ENCODE data around the gene SUGCT. TPM values are rescaled to one million over a fixed set of nuclear protein-coding genes. Genes with fewer than 3 reads are reported as not detected.

Gene SUGCT
- total RNA-seq, 6 donors from 2014 or later = 1.4 to 3.1 (median 1.7) TPM; not detected in 1

DNA sequence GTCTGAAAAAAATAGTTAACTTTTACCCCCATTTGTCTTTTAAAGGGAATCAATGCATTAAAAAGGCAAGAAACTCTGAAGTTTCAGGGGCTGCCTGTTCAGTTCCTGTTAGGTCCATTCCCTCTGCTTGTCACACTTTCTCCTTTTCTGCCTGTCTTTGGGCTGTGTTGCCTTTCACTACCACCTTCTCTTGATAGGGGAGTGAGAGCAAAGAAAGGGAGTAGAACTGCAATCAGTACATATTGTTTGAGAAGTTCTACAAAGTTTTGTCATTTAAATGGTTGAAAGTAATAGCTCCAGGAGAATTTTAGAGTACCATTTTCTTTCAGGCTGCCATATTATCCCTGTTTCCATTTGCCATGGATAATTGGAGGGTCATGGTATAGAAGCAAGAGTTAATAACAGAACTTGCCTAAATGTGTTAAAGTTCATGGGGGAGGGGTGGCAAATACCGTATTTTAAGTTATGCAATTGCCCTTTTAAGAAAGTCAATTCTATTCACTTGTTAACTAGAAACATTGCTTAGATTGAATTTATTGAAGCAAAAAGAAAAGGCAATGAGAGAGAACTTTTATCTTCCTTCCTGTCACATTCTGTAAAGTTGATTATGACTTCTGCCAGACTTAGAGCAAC is 39.0 kb upstream of the SUGCT start:
- no peak for ATAC-seq (ENCODE audit: low FRiP score in 2 of 2)
- DNase-seq = no peak
- no peak overlapping the region for H3K4me3 ChIP-seq
- TF ChIP-seq POLR2A (IDR thresholded peaks at IDR 0.05) = no peak
- TF ChIP-seq, protein P1, sequence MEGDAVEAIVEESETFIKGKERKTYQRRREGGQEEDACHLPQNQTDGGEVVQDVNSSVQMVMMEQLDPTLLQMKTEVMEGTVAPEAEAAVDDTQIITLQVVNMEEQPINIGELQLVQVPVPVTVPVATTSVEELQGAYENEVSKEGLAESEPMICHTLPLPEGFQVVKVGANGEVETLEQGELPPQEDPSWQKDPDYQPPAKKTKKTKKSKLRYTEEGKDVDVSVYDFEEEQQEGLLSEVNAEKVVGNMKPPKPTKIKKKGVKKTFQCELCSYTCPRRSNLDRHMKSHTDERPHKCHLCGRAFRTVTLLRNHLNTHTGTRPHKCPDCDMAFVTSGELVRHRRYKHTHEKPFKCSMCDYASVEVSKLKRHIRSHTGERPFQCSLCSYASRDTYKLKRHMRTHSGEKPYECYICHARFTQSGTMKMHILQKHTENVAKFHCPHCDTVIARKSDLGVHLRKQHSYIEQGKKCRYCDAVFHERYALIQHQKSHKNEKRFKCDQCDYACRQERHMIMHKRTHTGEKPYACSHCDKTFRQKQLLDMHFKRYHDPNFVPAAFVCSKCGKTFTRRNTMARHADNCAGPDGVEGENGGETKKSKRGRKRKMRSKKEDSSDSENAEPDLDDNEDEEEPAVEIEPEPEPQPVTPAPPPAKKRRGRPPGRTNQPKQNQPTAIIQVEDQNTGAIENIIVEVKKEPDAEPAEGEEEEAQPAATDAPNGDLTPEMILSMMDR (IDR thresholded peaks at IDR 0.05) = no peak
- no peak for TF ChIP-seq POLR2AphosphoS5 (IDR thresholded peaks at IDR 0.05)
- no peak for TF ChIP-seq EP300 (IDR thresholded peaks at IDR 0.05)
- H3K4me1 ChIP-seq = no peaks in the 10 kb centered on the region
- WGBS, 2 donors = 30 to 33% methylated on average over 1 of the region's 1 CpG
- H3K27me3 ChIP-seq = no peaks in the 10 kb centered on the region
- no peak overlapping the region for H3K27ac ChIP-seq
- H3K9me3 ChIP-seq = no peaks in the 10 kb centered on the region
- H3K36me3 ChIP-seq = peaks cover 0 to 53% (median 34%) of the 10 kb centered on the region in 4 donors

DNA sequence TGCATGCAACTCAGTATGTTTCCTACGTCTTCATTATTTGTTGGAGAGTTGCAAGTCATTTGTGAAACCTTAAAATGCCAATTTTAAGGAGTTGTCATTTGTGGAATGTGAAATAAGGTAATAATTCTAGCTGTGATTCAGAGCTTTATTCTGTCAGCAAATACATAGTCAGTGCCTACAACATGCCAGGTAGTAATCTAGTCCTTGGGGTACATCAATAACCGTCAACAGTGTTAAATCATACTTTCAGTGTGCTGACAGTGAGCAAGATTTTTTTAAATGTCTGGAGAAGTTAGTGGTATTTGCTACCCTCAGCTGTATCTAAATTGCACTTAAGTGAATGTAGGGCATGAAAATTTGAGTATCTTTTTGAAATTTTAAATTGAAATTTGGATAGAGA is 37.1 kb upstream of the SUGCT start:
- Histone ChIP-seq H3K27ac (no peak overlapping the region), H3K27me3 (no peaks in the 10 kb centered on the region), H3K36me3 (peaks cover 0 to 37% (median 27%) of the 10 kb centered on the region in 4 donors), H3K4me1 (no peaks in the 10 kb centered on the region), H3K9me3 (no peaks in the 10 kb centered on the region), H3K4me3 (no peak overlapping the region)
- ATAC-seq (ENCODE audit: low FRiP score in 2 of 2) (no peak), DNase-seq (no peak)
- TF ChIP-seq EP300 (IDR thresholded peaks at IDR 0.05) (no peak), POLR2A (IDR thresholded peaks at IDR 0.05) (no peak), POLR2AphosphoS5 (IDR thresholded peaks at IDR 0.05) (no peak)
- TF ChIP-seq, protein P1 (IDR thresholded peaks at IDR 0.05) = no peak
- WGBS, 2 donors = 81 to 87% methylated on average over 2 of the region's 2 CpGs

DNA sequence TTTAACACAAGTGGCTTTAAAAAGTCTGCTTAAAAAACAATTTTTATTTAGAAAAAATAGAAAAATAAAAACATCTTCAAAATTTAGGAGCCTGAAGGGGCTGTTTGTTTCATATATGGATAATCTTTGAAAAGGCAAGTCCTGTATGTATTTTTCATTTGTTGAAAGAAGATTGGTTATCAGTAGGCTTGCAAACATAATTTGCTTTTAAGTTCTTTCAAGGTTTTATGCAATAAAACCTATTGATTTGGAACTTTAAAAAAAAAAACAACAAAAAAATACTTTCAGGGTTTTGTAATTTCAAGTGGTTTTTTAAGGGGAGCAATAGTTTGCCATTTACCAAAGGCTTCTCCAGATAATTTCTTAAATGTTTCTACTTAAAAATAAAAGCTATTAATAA is 36.0 kb upstream of the SUGCT start:
- no peak for ATAC-seq (ENCODE audit: low FRiP score in 2 of 2)
- no peaks in the 10 kb centered on the region for H3K4me1 ChIP-seq
- no peak for DNase-seq
- no peaks in the 10 kb centered on the region for H3K27me3 ChIP-seq
- H3K9me3 ChIP-seq = no peaks in the 10 kb centered on the region
- no peak overlapping the region for H3K27ac ChIP-seq
- no peak overlapping the region for H3K4me3 ChIP-seq
- H3K36me3 ChIP-seq = peaks cover 0 to 26% (median 16%) of the 10 kb centered on the region in 4 donors
- TF ChIP-seq, protein P1 (IDR thresholded peaks at IDR 0.05) = no peak
- TF ChIP-seq EP300 (IDR thresholded peaks at IDR 0.05) (no peak), POLR2A (IDR thresholded peaks at IDR 0.05) (no peak), POLR2AphosphoS5 (IDR thresholded peaks at IDR 0.05) (no peak)

DNA sequence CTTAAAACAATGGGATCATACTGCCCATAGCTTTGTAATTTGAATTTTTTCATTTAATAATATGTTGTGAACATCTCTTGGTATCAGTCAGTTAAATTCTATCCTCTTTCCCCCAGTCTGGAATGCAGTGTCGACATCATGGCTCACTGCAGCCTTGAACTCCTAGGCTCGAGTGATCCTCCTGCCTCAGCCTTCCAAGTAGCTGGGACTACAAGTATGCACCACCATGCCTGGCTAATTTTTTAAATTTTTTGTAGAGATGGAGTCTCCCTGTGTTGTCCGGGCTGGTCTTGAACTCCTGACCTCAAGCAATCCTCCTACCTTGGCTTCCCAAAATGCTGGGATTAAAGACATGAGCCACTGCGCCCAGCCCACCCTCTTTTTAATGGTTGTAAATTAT is 35.0 kb upstream of the SUGCT start:
- Histone ChIP-seq H3K9me3 (no peaks in the 10 kb centered on the region), H3K27me3 (no peaks in the 10 kb centered on the region), H3K4me3 (no peak overlapping the region), H3K36me3 (peaks cover 0 to 16% (median 6%) of the 10 kb centered on the region in 4 donors), H3K27ac (no peak overlapping the region), H3K4me1 (no peaks in the 10 kb centered on the region)
- TF ChIP-seq, protein P1 (IDR thresholded peaks at IDR 0.05) = no peak
- TF ChIP-seq EP300 (IDR thresholded peaks at IDR 0.05) (no peak), POLR2A (IDR thresholded peaks at IDR 0.05) (no peak), POLR2AphosphoS5 (IDR thresholded peaks at IDR 0.05) (no peak)
- WGBS, 2 donors = 97 to 99% methylated on average over 4 of the region's 4 CpGs
- ATAC-seq (ENCODE audit: low FRiP score in 2 of 2) = no peak
- no peak for DNase-seq

DNA sequence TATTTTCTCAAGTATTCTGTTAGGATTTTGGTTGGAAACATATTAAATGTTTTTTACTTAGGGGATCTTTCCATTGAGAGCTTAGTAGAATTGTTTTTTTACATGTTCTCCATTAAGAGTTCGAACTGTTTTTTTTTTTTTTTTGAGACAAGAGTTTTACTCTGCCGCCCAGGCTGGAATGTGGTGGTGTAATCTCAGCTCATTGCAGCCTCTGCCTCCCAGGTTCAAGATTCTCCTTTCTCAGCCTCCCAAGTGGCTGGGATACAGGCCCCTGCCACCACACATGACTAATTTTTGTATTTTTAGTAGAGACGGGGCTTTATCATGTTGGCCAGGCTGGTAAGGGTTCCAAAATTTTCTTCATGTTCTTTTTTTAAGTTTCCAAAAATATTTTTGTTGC is 33.6 kb upstream of the SUGCT start:
- Histone ChIP-seq H3K27me3 (no peaks in the 10 kb centered on the region), H3K4me1 (no peaks in the 10 kb centered on the region), H3K4me3 (no peak overlapping the region), H3K36me3 (peaks cover 0 to 2% (median 0%) of the 10 kb centered on the region in 4 donors), H3K9me3 (no peaks in the 10 kb centered on the region), H3K27ac (no peak overlapping the region)
- no peak for DNase-seq
- WGBS, 2 donors = 86 to 87% methylated on average over 3 of the region's 3 CpGs
- no peak for TF ChIP-seq POLR2AphosphoS5 (IDR thresholded peaks at IDR 0.05)
- TF ChIP-seq POLR2A (IDR thresholded peaks at IDR 0.05) = no peak
- TF ChIP-seq, protein P1 (IDR thresholded peaks at IDR 0.05) = no peak
- TF ChIP-seq EP300 (IDR thresholded peaks at IDR 0.05) = no peak
- ATAC-seq (ENCODE audit: low FRiP score in 2 of 2) = no peak
